AG04450 (cell line): Measurements from ENCODE around the gene QSOX1. TPM values are rescaled to one million over a fixed set of nuclear protein-coding genes. Genes with fewer than 3 reads are reported as not detected.

ENCODE experiments used
- CTCF ChIA-PET: fragments of 300-600, 350-600 bp; formaldehyde crosslinking; extraction: SDS; loops from one replicate; lab custom pipeline; 2022; ENCODE audit warnings: antibody characterized with exemption, inconsistent platforms; lab: Charles Lee
- POLR2A ChIA-PET: fragments of 350-600 bp; formaldehyde crosslinking; extraction: SDS; loops from one replicate; lab custom pipeline; 2021; ENCODE audit warnings: antibody characterized with exemption, inconsistent platforms; lab: Yijun Ruan, JAX
- DNase-seq: peaks from one replicate; pipeline ENCODE4 v3.0.0-alpha.2; 2011; ENCODE audit warnings: low read depth, low spot score
- H3K27ac ChIP-seq: one replicate; pipeline ENCODE4 v1.5.1; 2012; ENCODE audit warnings: low read depth, low read length, control low read depth
- H3K27me3 ChIP-seq: one replicate; pipeline ENCODE4 v1.6.0; 2012; ENCODE audit warnings: low read length; ENCODE audit not compliant: control insufficient read depth, insufficient read depth
- H3K4me3 ChIP-seq: 2 replicates; pipeline ENCODE4 v1.5.1; 2011; ENCODE audit warnings: mild to moderate bottlenecking, low read depth, low read length, control low read depth
- H3K9me3 ChIP-seq: 2 replicates; pipeline ENCODE4 v1.5.1; 2012; ENCODE audit warnings: low read length; ENCODE audit not compliant: control insufficient read depth, insufficient read depth
- CTCF ChIP-seq: IDR thresholded peaks from 2 replicates; pipeline ENCODE4 v1.5.1; 2011; ENCODE audit warnings: low read depth, low read length, control low read depth, inconsistent platforms
- polyA plus RNA-seq: library from polyadenylated mRNA; depleted of rRNA; stranded (reverse); fragments of >200 nt; gene quantifications from 2 replicates; pipeline ENCODE4 v1.2.3, GENCODE V29; 2011

QSOX1 gene
- polyA plus RNA-seq, 1 experiment = 1,269 TPM

- no peak for TF ChIP-seq CTCF
- H3K27ac ChIP-seq = no peak overlapping the region
- H3K9me3 ChIP-seq = no peaks in the 10 kb centered on the region
- CTCF ChIA-PET = no interaction called here
- peaks cover 4% of the 10 kb centered on the region for H3K27me3 ChIP-seq
- DNase-seq = no peak
- POLR2A ChIA-PET = no interaction called here
- no peak overlapping the region for H3K4me3 ChIP-seq
Measured at GRCh38 chr1:180215856-180216625, 61.4 kb downstream of the QSOX1 start.

GRCh38 chr1:180217006-180217405 lies 62.3 kb downstream of the QSOX1 start:
- H3K27me3 ChIP-seq = peaks cover 7% of the 10 kb centered on the region
- ChIA-PET POLR2A (no interaction called here), CTCF (no interaction called here)
- H3K27ac ChIP-seq = no peak overlapping the region
- no peaks in the 10 kb centered on the region for H3K9me3 ChIP-seq
- H3K4me3 ChIP-seq = no peak overlapping the region
- TF ChIP-seq CTCF = no peak
- DNase-seq = no peak

GRCh38 chr1:180218806-180219765 lies 64.4 kb downstream of the QSOX1 start:
- no peaks in the 10 kb centered on the region for H3K9me3 ChIP-seq
- DNase-seq = no peak
- ChIA-PET POLR2A (no interaction called here), CTCF (interaction anchor here (1.4 kb wide), 1 partner anchor 34 kb away, joined by 3 read pairs; no protein-coding TSS in a partner anchor)
- peaks cover 23% of the 10 kb centered on the region for H3K27me3 ChIP-seq
- H3K4me3 ChIP-seq = no peak overlapping the region
- no peak overlapping the region for H3K27ac ChIP-seq
- TF ChIP-seq CTCF = no peak

GRCh38 chr1:180219776-180220175 lies 65.1 kb downstream of the QSOX1 start:
- CTCF ChIA-PET = no interaction called here
- no peak for DNase-seq
- Histone ChIP-seq H3K9me3 (no peaks in the 10 kb centered on the region), H3K27me3 (peaks cover 26% of the 10 kb centered on the region), H3K27ac (no peak overlapping the region), H3K4me3 (no peak overlapping the region)
- no peak for TF ChIP-seq CTCF
- POLR2A ChIA-PET = no interaction called here
